Stimulated activated CD4-positive, alpha-beta T cell treated with anti-CD3 and anti-CD28 coated beads, Interleukin-1b, Interleukin-23, amount 100 ng/mL, for 1 hour (primary cell): ENCODE data around the gene ZFHX2.
A peak's percentile ranks its signal among the peaks of the same experiment; 100 is the strongest.

ENCODE experiments used
- DNase-seq, 2 donors: peaks; one replicate each; pipeline ENCODE4 v3.0.0-alpha.2; 2020; ENCODE audit warnings: low read depth in 2 of 2

Gene ZFHX2

DNA sequence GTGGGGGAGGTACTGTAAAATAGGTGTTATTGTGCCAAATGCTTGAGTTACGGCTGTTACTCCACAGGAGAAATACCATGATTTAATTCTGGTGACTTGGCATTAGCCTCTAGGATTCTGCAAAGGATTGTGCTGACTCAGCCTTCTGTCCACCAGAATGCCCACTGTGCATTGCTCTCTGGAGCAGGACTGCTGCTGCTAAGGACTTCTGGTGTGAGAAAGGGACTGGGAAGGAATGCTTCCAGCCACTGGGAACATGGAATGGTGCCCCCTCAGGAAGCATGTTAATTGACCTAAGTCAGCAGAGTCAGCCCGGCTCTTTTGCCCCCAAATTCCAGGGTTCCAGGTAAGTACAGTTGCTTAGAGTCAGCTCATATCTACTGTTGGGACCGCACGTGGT is 32.9 kb downstream of the ZFHX2 start:
- DNase-seq, result no peak

DNA sequence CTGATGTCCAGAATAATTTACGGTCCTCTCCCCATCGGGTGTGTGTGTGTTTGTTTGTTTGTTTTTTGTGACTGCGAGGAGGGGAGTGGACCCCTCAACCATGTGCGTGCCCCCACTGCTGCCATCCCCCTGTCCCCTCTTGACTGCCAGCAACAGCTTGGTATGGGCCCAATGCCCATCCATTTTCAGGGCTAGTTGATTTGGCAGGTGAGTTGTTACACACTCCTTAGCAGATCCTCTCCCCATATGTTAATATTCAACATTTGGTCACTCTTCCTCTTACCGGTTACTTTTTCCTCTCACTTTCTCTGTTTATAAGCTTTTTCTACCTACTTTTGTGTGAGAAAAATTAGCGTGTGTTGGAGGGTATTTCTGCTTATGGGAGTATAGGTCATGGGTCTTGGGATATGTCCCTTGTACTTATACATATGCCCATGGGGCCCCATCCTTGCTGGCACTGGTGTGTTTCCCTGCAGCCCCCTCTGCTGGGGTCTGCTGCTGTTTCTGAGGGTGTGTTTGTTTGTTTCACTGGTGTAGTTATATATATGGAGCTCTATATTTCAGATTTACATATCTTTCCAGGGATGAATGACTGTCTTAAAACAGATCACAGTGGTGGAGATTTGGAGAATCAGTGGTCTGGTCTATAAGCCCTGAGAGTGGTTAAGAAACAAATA is 33.8 kb downstream of the ZFHX2 start:
- no peak for DNase-seq

- DNase-seq, result no peak
These were observed 37.0 kb downstream of the ZFHX2 start for GRCh38 chr14:23514644-23514957.

- no peak for DNase-seq
These were observed 37.5 kb downstream of the ZFHX2 start for GRCh38 chr14:23513818-23514643.

DNA sequence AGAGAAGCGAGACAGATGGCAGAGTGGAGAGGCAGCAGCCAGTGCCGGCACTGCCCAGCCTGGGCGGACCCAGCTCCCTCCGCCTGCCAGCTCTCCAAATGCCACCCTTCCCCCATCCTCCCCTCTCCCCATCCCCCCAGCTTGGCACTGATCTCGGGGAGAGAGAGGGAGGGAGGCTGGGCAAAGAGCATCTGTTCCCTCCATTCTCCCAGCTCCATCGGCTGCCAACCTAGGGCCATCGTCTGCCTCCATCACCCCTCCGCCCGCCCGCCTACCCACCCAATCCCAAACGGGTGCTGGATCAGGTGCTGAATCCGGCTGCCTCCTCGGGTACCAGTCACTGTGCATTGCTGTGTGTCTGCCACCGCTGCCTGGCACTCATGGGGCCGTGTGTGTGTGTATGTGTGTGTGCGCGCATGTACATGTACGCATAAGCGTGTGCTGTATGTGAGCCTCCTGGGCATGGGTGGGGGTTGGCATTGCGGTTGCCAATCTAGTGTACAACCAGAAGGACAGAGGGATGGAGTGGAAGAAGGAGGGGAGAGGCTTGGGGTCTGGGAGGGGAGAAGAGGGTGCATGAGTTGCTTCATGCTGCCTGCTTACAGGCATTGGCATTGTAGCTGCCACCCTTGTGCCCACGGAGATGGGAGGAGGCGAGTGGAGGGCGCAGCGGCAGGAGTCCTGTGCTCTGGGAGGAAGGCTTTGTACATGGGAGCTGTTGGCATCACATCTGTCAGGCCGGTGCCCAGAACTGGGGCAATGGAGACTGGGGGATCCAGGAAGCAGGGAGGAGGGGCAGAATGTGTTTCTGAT is 38.4 kb downstream of the ZFHX2 start:
- DNase-seq, result no peak

- DNase-seq, result no peak
These were observed 39.4 kb downstream of the ZFHX2 start for GRCh38 chr14:23512156-23512555.

DNA sequence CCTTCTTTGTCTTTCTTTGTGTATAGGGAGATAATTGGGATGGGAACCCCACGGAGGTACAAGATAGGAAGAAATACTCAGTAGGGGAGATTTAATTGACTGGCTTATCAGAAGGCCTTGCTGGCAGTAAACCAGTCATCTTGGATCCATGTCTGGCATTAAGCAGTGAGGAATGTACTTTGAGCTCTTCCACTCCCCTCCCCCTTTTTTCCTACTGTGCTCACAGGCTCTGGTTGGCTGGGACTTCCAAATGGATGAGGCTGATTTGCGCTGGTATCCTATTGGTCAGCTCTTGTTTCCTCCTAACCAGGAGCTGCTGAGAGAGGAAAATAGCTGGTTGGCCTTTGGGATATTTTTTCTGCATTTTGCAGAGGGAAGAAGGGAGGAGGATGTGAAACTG is 57.3 kb downstream of the ZFHX2 start:
- DNase-seq, result no peak

- DNase-seq, result no peak
These were observed 58.8 kb downstream of the ZFHX2 start for GRCh38 chr14:23492618-23493272.

DNA sequence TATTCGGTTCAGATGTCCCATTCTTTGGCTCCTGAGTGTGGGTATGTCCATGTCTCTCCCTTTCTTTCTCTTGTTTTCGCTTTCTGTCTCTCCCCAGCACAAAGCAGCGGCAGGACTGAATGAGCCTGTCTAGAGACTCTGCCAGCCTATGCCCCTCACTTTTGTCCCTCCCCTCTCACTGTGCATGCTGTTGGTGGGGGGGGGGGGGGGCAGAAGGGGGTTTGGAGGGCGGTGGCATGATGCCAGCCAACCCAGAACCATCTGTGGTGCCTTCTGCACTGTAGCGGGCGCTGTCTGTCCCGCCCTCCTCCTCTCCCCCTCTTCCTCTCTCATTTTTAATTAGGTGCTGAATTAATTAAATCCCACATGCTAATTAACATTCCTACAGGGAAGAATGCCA is 64.3 kb downstream of the ZFHX2 start:
- no peak for DNase-seq

GRCh38 chr14:23486036-23486435 is 65.5 kb downstream of the ZFHX2 start:
- DNase-seq, result no peak

GRCh38 chr14:23485326-23485725 is 66.2 kb downstream of the ZFHX2 start:
- no peak for DNase-seq

GRCh38 chr14:23483236-23483854 is 68.2 kb downstream of the ZFHX2 start:
- DNase-seq, result no peak

GRCh38 chr14:23482823-23483148 is 68.8 kb downstream of the ZFHX2 start:
- DNase-seq, result no peak

- no peak for DNase-seq
These were observed 69.4 kb downstream of the ZFHX2 start for GRCh38 chr14:23481979-23482822.

DNA sequence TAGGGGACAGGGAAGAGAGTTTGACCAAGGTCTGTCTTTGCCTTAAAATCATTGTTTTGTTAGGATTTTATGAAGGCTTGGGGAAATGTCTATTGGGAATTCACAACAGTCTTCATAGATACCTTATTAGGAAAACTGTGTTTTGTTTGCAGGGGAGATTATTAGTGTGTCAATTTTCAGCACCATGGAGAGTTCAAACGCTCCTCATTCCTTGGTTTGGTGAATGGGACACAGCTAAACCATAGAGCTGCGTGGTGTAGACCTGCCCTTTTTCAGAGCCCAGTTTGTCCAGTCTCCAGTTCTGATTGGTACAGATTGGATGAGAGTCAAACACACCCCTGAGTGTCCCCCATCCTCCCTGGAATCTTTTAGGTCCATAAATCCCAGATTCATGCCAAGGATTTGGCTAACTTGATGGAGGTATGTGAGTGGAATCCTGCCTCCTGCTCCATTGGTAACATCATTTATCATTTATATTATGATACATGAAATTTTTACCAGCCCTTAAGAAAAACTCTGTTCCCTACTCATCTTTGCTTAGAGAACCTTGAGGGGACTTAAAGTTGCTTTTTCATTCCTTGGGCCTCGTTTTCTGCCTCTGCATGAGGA is 70.1 kb downstream of the ZFHX2 start:
- no peak for DNase-seq

- DNase-seq, result peak; percentile 23 to 27
These were observed 73.3 kb downstream of the ZFHX2 start for GRCh38 chr14:23478109-23478759.

GRCh38 chr14:23470947-23471346 is 80.6 kb downstream of the ZFHX2 start:
- no peak for DNase-seq
